Measurements from ENCODE around the gene PCSK6.

Gene PCSK6

DNA sequence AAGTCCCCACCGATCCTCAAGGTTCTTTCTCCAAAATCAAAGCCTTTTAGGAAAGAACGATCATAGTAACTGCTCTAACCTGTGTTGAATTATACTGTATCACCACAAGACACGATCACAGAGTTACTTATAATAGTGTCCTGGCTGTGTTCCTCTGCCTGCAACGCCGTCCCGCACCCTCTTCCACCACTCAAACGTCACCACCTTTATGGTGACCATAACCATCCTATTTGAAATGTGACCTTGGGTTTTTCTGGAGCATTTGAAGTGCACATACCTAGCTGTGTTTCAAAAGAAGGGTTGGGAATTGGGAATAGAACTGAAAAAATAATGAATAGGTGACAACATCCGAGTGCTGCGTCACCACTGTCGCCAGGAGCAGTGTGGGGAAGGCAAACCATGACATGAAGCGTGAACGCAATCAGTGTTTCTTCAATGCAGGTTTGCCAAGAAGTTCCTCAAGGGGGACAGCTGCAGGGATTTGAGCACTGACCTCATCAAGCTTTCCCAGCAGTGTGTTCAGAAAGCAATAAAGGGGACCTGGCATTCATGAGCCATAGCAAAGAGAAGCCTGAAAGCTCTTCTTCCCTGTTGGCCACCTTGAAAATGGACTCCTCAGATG, 211.5 kb downstream of the PCSK6 start:
- Histone ChIP-seq H3K4me3 (ENCODE audit: low read length, poor library complexity, severe bottlenecking) (peak overlapping the region; percentile 97), H3K36me3 (ENCODE audit: insufficient read depth, low read length) (peaks cover 54% of the 10 kb centered on the region; the same call in 1 of the 2 replicates), H3K9me2 (replicated peaks; ENCODE audit: low read depth, low read length) (no peaks in the 10 kb centered on the region), H3K4me2 (ENCODE audit: low read depth, low read length, poor library complexity, severe bottlenecking) (peak overlapping the region; percentile 59), H3F3A (ENCODE audit: low read depth) (no peaks in the 10 kb centered on the region), H3K79me2 (ENCODE audit: insufficient read depth, low read length) (peaks cover 23% of the 10 kb centered on the region), H2AFZ (ENCODE audit: low read length) (no peak overlapping the region), H3K9ac (ENCODE audit: low read depth, low read length, poor library complexity, severe bottlenecking) (no peak overlapping the region), H3K27me3 (ENCODE audit: insufficient read depth, low read length, poor library complexity, severe bottlenecking) (no peaks in the 10 kb centered on the region), H4K20me1 (ENCODE audit: insufficient read depth, low read length, poor library complexity, severe bottlenecking) (peaks cover 18% of the 10 kb centered on the region), H3K9me3 (ENCODE audit: insufficient read depth, low read depth, low read length) (no peaks in the 10 kb centered on the region), H3K4me1 (ENCODE audit: insufficient read depth, low read length, poor library complexity, severe bottlenecking) (peaks cover 18% of the 10 kb centered on the region)
- no peak for TF ChIP-seq EZH2phosphoT487 (IDR thresholded peaks at IDR 0.05; ENCODE audit: borderline replicate concordance)
- TF ChIP-seq, protein P1, sequence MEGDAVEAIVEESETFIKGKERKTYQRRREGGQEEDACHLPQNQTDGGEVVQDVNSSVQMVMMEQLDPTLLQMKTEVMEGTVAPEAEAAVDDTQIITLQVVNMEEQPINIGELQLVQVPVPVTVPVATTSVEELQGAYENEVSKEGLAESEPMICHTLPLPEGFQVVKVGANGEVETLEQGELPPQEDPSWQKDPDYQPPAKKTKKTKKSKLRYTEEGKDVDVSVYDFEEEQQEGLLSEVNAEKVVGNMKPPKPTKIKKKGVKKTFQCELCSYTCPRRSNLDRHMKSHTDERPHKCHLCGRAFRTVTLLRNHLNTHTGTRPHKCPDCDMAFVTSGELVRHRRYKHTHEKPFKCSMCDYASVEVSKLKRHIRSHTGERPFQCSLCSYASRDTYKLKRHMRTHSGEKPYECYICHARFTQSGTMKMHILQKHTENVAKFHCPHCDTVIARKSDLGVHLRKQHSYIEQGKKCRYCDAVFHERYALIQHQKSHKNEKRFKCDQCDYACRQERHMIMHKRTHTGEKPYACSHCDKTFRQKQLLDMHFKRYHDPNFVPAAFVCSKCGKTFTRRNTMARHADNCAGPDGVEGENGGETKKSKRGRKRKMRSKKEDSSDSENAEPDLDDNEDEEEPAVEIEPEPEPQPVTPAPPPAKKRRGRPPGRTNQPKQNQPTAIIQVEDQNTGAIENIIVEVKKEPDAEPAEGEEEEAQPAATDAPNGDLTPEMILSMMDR (conservative IDR thresholded peaks at IDR 0.05; ENCODE audit: low read length): no peak

DNA sequence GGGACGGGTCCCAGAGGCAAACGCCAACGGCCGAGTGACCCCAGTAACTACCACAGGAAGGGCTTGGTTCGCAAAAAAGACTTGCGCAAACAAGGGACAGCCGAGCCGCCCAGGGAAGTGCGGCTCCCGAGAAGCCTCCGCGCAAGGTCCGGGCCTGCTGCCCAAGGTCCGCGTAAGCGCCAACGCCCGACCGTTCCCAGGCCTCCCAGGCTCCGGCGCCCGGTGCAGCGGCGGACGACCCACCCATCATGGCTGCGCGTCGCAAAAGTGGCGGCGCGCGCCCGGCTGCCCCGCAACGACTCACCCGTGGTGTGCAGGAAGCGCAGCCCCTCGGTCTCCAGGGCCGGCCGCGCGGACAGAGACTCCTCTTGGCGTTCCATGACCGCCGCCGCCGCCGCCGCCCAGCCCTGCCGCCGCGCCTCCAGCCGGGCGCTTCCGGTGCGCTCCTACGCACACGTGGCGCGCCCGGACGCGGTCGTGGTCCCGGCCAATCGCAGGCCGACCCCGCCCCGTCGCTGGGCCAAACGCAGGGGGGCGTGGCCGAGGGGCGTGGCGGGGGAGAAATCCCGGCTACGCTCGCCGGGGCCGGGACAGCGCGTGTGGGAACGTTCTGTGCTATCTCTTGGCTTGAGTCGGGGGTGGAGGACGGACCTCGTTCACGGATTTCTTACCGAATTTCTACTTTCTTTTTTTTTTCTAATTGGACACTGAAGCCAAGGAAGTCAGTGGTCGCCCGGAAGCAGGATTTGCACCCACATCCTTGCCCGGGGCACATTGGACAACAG, 212.3 kb downstream of the PCSK6 start, which contains the start of gene SELENOS:
SELENOS (minus strand) TSS at position 448 of the 785 bp plus-strand sequence; CDS start at position 380, 68 bp downstream.
- Histone ChIP-seq H2AFZ (ENCODE audit: low read length) (peak within 1 kb of the TSS; percentile 85), H3K4me3 (ENCODE audit: low read length, poor library complexity, severe bottlenecking) (peak within 1 kb of the TSS; percentile 97), H3K27me3 (ENCODE audit: insufficient read depth, low read length, poor library complexity, severe bottlenecking) (no peaks in the 10 kb centered on the region), H3K36me3 (ENCODE audit: insufficient read depth, low read length) (peaks cover 54% of the 10 kb centered on the region; the same call in 1 of the 2 replicates), H4K20me1 (ENCODE audit: insufficient read depth, low read length, poor library complexity, severe bottlenecking) (peaks cover 18% of the 10 kb centered on the region), H3K9me2 (replicated peaks; ENCODE audit: low read depth, low read length) (no peaks in the 10 kb centered on the region), H3K4me2 (ENCODE audit: low read depth, low read length, poor library complexity, severe bottlenecking) (peak within 1 kb of the TSS; percentile 94), H3K79me2 (ENCODE audit: insufficient read depth, low read length) (peaks cover 23% of the 10 kb centered on the region), H3K4me1 (ENCODE audit: insufficient read depth, low read length, poor library complexity, severe bottlenecking) (peaks cover 18% of the 10 kb centered on the region), H3K9me3 (ENCODE audit: insufficient read depth, low read depth, low read length) (no peaks in the 10 kb centered on the region), H3K9ac (ENCODE audit: low read depth, low read length, poor library complexity, severe bottlenecking) (peak within 1 kb of the TSS; percentile 78), H3F3A (ENCODE audit: low read depth) (no peaks in the 10 kb centered on the region)
- TF ChIP-seq, protein P1 (conservative IDR thresholded peaks at IDR 0.05; ENCODE audit: low read length): no peak
- no peak for TF ChIP-seq EZH2phosphoT487 (IDR thresholded peaks at IDR 0.05; ENCODE audit: borderline replicate concordance)

DNA sequence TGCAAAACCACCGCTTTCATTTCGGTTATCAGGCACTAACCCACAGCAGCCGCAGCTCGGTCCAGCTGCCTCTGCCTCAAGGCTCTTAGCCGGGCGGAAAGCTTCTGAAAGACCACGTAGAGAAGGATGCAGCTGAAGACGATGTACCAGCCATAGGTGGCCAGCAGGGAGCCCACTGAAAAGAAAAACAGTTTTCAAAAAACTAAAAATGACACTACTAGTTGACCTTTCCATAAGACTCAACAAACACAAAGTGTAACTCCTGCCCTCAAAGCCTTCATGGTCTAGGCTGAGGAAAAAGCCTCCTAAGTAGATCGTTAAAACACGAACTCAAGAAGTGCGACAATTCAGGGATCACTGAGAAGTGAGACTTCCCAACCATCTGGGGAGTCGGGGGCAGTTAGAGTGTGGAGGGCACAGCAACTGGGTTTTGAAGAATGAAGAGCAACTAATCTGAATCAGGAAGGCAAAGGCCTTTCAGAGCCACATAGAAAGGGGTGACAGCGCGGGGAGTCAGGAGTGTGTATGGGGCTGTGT, 212.9 kb downstream of the PCSK6 start:
- H3K9me3 ChIP-seq (ENCODE audit: insufficient read depth, low read depth, low read length): no peaks in the 10 kb centered on the region
- H3K9ac ChIP-seq (ENCODE audit: low read depth, low read length, poor library complexity, severe bottlenecking): peak overlapping the region; percentile 78
- no peaks in the 10 kb centered on the region for H3K27me3 ChIP-seq (ENCODE audit: insufficient read depth, low read length, poor library complexity, severe bottlenecking)
- H3K4me3 ChIP-seq (ENCODE audit: low read length, poor library complexity, severe bottlenecking): peak overlapping the region; percentile 97
- H2AFZ ChIP-seq (ENCODE audit: low read length): peak overlapping the region; percentile 85
- no peak for TF ChIP-seq EZH2phosphoT487 (IDR thresholded peaks at IDR 0.05; ENCODE audit: borderline replicate concordance)
- TF ChIP-seq, protein P1 (conservative IDR thresholded peaks at IDR 0.05; ENCODE audit: low read length): peak; percentile 63
- H3K9me2 ChIP-seq (replicated peaks; ENCODE audit: low read depth, low read length): no peaks in the 10 kb centered on the region
- H3K4me1 ChIP-seq (ENCODE audit: insufficient read depth, low read length, poor library complexity, severe bottlenecking): peaks cover 18% of the 10 kb centered on the region
- H3F3A ChIP-seq (ENCODE audit: low read depth): no peaks in the 10 kb centered on the region
- peaks cover 23% of the 10 kb centered on the region for H3K79me2 ChIP-seq (ENCODE audit: insufficient read depth, low read length)
- peak overlapping the region; percentile 94 for H3K4me2 ChIP-seq (ENCODE audit: low read depth, low read length, poor library complexity, severe bottlenecking)
- H4K20me1 ChIP-seq (ENCODE audit: insufficient read depth, low read length, poor library complexity, severe bottlenecking): peaks cover 18% of the 10 kb centered on the region
- H3K36me3 ChIP-seq (ENCODE audit: insufficient read depth, low read length): peaks cover 53% of the 10 kb centered on the region; the same call in 1 of the 2 replicates
